Vagina (tissue), 2 donors: ENCODE data around the gene RRAS. TPM values are rescaled to one million over a fixed set of nuclear protein-coding genes. Genes with fewer than 3 reads are reported as not detected.

Experiments
- DNase-seq, 2 donors: peaks; one replicate each; pipeline ENCODE4 v3.0.0-alpha.2; 2017; ENCODE audit errors: extremely low spot score in 2 of 2
- H3K27ac ChIP-seq: fragments of 200-600 bp; sonication (generic); one replicate; pipeline ENCODE4 v1.5.1; 2019
- H3K27me3 ChIP-seq: fragments of 200-600 bp; sonication (generic); one replicate; pipeline ENCODE4 v1.5.1; 2019
- H3K36me3 ChIP-seq, 2 donors: fragments of 200-600 bp; sonication (generic); one replicate each; pipeline ENCODE4 v1.5.1; 2017 to 2019
- H3K4me1 ChIP-seq: fragments of 200-600 bp; sonication (generic); one replicate; pipeline ENCODE4 v1.5.1; 2019
- H3K4me3 ChIP-seq, 2 donors: fragments of 200-600 bp; sonication (generic); 1 replicate in 1 of 2; 2 replicates in 1 of 2; pipeline ENCODE4 v1.5.1; 2016 to 2019
- H3K9me3 ChIP-seq: fragments of 200-600 bp; sonication (generic); one replicate; pipeline ENCODE4 v1.5.1; 2019
- CTCF ChIP-seq, 3 experiments: fragments of 450-650 bp in 2 of 3; fragments of 200-600 bp in 1 of 3; sonication (generic) in 1 of 3; IDR thresholded peaks; one replicate each; pipeline ENCODE4 v1.5.1; 2017 to 2019; ENCODE audit warnings: antibody characterized with exemption in 3 of 3, mild to moderate bottlenecking in 2 of 3, moderate library complexity in 2 of 3
- POLR2A ChIP-seq, 2 donors: fragments of 450-650 bp; IDR thresholded peaks; one replicate each; pipeline ENCODE4 v1.6.1; 2017; ENCODE audit warnings: antibody characterized with exemption in 2 of 2, mild to moderate bottlenecking in 2 of 2, moderate library complexity in 2 of 2
- POLR2AphosphoS5 ChIP-seq, 2 donors: sonication (generic); formaldehyde crosslinking; IDR thresholded peaks; one replicate each; pipeline ENCODE4 v1.9.0; 2017; ENCODE audit warnings: antibody characterized with exemption in 2 of 2, mild to moderate bottlenecking in 2 of 2, low read depth in 1 of 2; ENCODE audit not compliant: insufficient read depth in 1 of 2
- intact Hi-C: fragments of 100-400 bp; cut with DNase I; formaldehyde crosslinking; loops from one replicate; pipeline ENCODE4 v1.15.1; 2023
- total RNA-seq: library from RNA; depleted of rRNA; stranded (reverse); fragments of >200 nt; gene quantifications from one replicate; pipeline ENCODE4 v1.2.3, GENCODE V29; 2016

The RRAS gene
- total RNA-seq, 1 donor from 2014 or later, result 112 TPM

DNA sequence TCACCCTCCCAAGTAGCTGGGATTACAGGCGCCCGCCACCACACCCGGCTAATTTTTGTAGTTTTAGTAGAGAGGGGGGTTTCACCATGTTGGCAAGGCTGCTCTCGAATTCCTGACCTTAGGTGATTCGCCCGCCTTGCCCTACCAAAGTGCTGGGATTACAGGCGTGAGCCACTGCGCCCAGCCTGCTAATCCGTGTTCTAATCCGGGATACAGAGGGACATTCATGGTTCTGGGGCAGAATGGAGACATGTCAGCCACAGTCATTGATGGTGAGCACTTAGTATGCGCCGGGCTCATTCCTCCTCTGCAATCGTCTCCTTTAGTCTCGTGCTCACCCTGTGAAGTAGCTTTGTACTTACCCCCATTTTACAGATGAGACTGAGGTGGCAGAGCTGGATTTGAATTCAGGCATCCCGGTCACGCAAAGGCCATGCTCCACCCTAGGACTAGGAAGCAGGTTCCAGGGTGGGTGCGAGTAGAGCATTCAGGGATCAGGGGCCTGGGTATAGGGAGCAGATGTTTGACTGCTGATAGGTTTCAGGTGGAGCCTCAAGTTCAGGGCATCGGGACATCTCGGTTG is 8.2 kb downstream of the RRAS start:
- Histone ChIP-seq H3K36me3 (peaks cover 0 to 15% of the 10 kb centered on the region in 2 donors), H3K27me3 (no peaks in the 10 kb centered on the region), H3K9me3 (no peaks in the 10 kb centered on the region), H3K27ac (no peak overlapping the region), H3K4me3 (no peak overlapping the region), H3K4me1 (peaks cover 18% of the 10 kb centered on the region)
- TF ChIP-seq POLR2A (IDR thresholded peaks at IDR 0.05) (no peak), CTCF (IDR thresholded peaks at IDR 0.05) (no peak)
- intact Hi-C loops, result no loop called here
- DNase-seq, result no peak

DNA sequence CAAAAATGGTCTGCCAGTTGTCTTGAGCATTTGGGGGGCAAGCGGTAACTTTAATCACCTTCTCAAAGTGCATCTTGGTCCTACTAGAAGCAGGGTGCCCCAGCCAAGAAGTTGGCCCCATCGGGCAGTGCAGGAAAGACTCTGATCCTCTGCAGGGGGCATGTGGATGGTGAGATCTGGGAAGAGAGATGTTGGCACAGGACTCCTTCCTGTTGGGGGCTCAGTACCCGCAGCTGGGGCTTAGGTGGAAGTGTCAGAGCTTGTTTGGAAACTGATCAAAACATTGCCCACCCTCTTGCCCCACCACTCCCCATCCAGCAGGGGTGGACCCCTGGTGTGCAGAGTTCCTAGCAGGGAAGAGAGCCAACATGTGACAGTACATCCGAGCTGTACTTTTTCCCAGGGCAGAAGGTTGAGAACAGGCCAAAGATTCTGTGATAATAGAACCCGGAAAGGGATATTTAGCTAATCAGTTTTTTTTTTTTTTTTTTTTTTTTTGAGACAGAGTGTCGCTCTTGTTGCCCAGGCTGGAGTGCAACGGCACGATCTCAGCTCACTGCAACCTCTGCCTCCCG is 8.8 kb downstream of the RRAS start:
- Histone ChIP-seq H3K9me3 (no peaks in the 10 kb centered on the region), H3K27me3 (no peaks in the 10 kb centered on the region), H3K4me1 (peaks cover 13% of the 10 kb centered on the region), H3K27ac (no peak overlapping the region), H3K36me3 (peaks cover 0 to 13% of the 10 kb centered on the region in 2 donors), H3K4me3 (no peak overlapping the region)
- intact Hi-C loops, result no loop called here
- DNase-seq, result no peak
- TF ChIP-seq CTCF (IDR thresholded peaks at IDR 0.05) (no peak), POLR2AphosphoS5 (IDR thresholded peaks at IDR 0.05; ENCODE audit: insufficient read depth in 1 of 2, low read depth in 1 of 2) (no peak), POLR2A (IDR thresholded peaks at IDR 0.05) (no peak)

GRCh38 chr19:49629659-49630058 is 10.3 kb downstream of the RRAS start:
- Histone ChIP-seq H3K4me1 (peaks cover 13% of the 10 kb centered on the region), H3K9me3 (no peaks in the 10 kb centered on the region), H3K27ac (no peak overlapping the region), H3K27me3 (no peaks in the 10 kb centered on the region), H3K4me3 (no peak overlapping the region), H3K36me3 (peaks cover 0 to 19% of the 10 kb centered on the region in 2 donors)
- intact Hi-C loops, result no loop called here
- no peak for TF ChIP-seq POLR2AphosphoS5 (IDR thresholded peaks at IDR 0.05; ENCODE audit: insufficient read depth in 1 of 2, low read depth in 1 of 2)
- TF ChIP-seq POLR2A (IDR thresholded peaks at IDR 0.05), result no peak
- TF ChIP-seq CTCF (IDR thresholded peaks at IDR 0.05), result no peak
- no peak for DNase-seq

DNA sequence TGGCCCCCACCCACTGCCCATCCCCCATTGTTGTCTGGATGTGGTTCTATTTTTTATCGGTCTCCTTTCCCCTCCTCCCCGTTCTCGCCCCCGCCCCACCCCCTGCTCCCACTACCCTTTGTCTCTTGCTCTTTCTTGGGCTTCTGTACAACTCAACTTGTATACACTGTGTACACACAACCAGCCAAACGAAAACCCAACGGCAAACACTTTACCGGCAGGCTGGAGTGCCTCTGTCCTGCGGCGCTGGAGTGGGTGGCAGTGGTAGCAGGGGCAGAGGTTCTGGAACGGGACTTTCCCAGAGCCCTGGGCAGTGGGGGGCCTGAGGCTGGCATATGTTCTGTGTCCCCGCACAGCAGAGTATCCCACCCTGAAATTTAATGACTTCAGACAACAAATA is 13.7 kb downstream of the RRAS start:
- Histone ChIP-seq H3K36me3 (peaks cover 0 to 29% of the 10 kb centered on the region in 2 donors), H3K27me3 (no peaks in the 10 kb centered on the region), H3K4me3 (no peak overlapping the region), H3K4me1 (peaks cover 8% of the 10 kb centered on the region), H3K27ac (no peak overlapping the region), H3K9me3 (no peaks in the 10 kb centered on the region)
- TF ChIP-seq POLR2AphosphoS5 (IDR thresholded peaks at IDR 0.05; ENCODE audit: insufficient read depth in 1 of 2, low read depth in 1 of 2) (no peak), CTCF (IDR thresholded peaks at IDR 0.05) (no peak), POLR2A (IDR thresholded peaks at IDR 0.05) (no peak)
- DNase-seq, result no peak
- intact Hi-C loops, result no loop called here
